Esophagus muscularis mucosa (tissue), 4 donors: Measurements from ENCODE around the gene SLC10A4.

Experiments used
- EP300 ChIP-seq: sonication (generic); formaldehyde crosslinking; IDR thresholded peaks from one replicate; pipeline ENCODE4 v1.6.1; 2017; ENCODE audit warnings: antibody characterized with exemption
- POLR2A ChIP-seq: fragments of 450-650 bp; IDR thresholded peaks from one replicate; pipeline ENCODE4 v1.6.1; 2017; ENCODE audit warnings: antibody characterized with exemption, moderate library complexity, mild to moderate bottlenecking, low read depth
- TF ChIP-seq, protein P1 (sequence below), 3 experiments: fragments of 200-600 bp in 2 of 3; fragments of 450-650 bp in 1 of 3; sonication (generic) in 2 of 3; IDR thresholded peaks; one replicate each; pipeline ENCODE4 v1.5.1; 2017 to 2019; ENCODE audit warnings: antibody characterized with exemption in 3 of 3, mild to moderate bottlenecking in 2 of 3, moderate library complexity in 1 of 3

DNA sequence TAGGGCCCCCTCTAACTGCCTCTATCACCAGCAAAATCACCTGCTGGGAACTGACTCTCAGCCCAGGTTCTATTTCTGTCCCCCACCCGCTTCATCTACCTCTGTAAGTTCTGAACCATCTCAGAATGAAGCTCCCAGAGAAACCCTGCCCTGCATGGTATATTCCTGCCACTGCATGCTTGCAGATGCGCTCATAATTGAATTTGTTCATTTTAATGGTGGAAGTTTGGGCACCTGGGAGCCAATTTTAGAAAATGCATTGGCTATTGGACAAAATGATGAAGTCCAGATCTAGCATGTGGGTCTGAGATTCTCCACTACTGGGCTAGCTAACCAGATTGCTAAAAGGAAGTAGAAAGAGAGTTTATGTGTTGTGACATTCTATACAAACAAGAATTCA is 28.6 kb upstream of the SLC10A4 start:
- TF ChIP-seq, protein P1, sequence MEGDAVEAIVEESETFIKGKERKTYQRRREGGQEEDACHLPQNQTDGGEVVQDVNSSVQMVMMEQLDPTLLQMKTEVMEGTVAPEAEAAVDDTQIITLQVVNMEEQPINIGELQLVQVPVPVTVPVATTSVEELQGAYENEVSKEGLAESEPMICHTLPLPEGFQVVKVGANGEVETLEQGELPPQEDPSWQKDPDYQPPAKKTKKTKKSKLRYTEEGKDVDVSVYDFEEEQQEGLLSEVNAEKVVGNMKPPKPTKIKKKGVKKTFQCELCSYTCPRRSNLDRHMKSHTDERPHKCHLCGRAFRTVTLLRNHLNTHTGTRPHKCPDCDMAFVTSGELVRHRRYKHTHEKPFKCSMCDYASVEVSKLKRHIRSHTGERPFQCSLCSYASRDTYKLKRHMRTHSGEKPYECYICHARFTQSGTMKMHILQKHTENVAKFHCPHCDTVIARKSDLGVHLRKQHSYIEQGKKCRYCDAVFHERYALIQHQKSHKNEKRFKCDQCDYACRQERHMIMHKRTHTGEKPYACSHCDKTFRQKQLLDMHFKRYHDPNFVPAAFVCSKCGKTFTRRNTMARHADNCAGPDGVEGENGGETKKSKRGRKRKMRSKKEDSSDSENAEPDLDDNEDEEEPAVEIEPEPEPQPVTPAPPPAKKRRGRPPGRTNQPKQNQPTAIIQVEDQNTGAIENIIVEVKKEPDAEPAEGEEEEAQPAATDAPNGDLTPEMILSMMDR (IDR thresholded peaks at IDR 0.05), result no peak
- no peak for TF ChIP-seq POLR2A
- TF ChIP-seq EP300, result no peak
